ENCODE data around the gene UBR3.

Gene UBR3

GRCh38 chr2:170095380-170095779 is 268.1 kb downstream of the UBR3 start:
- no peak for TF ChIP-seq ZFX (IDR thresholded peaks at IDR 0.05)
- H3K27ac ChIP-seq = no peak overlapping the region

- TF ChIP-seq CTCF (conservative IDR thresholded peaks at IDR 0.05) (no peak), ZFX (IDR thresholded peaks at IDR 0.05) (no peak)
- no peak overlapping the region for H3K27ac ChIP-seq
These were observed 271.5 kb downstream of the UBR3 start for GRCh38 chr2:170098626-170099312.

DNA sequence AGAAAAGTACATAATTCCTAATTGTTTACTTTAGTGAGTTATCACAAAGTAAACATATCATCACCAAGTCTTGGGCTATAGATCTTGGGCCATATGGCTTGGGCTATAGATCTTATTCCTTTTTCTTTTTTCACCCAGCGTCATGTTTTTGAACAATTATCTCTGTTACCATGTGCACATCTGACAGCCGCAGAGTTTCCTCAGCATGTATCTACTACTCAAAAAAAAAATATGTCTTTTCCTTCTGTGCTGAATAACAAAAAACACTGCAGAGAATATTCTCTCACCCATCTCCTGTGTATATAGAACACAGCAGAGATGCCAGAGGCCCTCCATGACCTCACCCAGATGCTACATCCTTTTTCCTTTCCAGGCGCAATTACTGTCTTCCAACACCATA is 274.5 kb downstream of the UBR3 start:
- TF ChIP-seq ZFX (IDR thresholded peaks at IDR 0.05) (no peak), CTCF (conservative IDR thresholded peaks at IDR 0.05) (no peak)
- H3K27ac ChIP-seq = no peak overlapping the region

- H3K27ac ChIP-seq = no peak overlapping the region
- TF ChIP-seq CTCF (conservative IDR thresholded peaks at IDR 0.05) (no peak), ZFX (IDR thresholded peaks at IDR 0.05) (no peak)
These were observed 279.0 kb downstream of the UBR3 start for GRCh38 chr2:170106102-170106840.

DNA sequence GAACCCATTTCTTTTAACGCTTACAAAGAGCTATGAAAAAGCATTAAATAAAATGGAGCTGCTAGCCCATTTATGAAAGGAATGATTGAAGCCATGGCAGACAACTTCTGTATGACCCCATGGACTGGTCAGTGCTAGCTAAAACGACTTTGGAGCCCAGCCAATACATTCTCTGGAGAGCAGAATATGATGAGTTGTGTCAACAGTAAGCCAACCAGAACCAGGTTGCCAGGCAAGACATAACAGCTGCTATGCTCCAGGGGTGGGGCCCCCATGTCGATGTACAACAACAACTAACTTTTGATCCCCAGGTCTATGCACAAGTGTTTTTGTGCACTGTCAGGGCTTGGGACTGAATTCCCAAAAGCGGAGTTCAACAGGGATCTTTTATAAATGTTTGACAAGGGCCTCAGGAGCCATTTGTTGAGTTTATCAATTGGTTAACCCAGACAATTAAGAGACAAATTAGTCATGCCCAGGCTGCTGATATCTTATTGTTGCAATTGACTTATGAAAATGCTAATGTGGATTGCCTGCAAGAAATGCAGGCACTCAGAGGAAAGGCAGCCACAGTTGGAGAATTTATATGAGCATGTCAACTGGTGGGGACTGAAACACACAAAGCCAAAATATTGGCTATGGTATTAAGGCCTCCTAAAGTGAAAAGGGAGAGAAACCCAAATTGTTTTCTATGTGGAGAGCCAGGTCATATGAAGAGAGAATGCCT is 286.1 kb downstream of the UBR3 start:
- H3K27ac ChIP-seq = no peak overlapping the region
- TF ChIP-seq CTCF (conservative IDR thresholded peaks at IDR 0.05) (no peak), ZFX (IDR thresholded peaks at IDR 0.05) (no peak)

- H3K27ac ChIP-seq = no peak overlapping the region
- no peak for TF ChIP-seq CTCF (conservative IDR thresholded peaks at IDR 0.05)
- TF ChIP-seq ZFX (IDR thresholded peaks at IDR 0.05) = no peak
These were observed 288.4 kb downstream of the UBR3 start for GRCh38 chr2:170115501-170116229.

DNA sequence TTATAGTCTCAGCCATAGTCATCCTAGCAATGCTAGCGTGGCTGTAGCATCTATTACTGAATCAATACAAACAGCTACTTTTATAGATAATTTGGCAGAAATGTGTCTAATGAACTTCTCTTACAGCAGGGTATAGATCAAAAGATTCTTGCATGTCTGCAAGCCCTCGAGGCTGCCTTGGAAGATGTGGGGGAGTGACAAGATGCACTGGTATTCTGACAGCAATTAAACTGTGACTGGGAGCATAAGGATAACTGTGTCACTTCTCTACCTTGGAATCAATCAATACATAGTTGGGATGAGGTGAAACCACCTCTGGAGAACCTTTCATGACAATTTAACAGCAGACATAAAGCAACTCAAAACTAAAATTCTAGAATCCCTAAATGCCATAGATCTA is 291.4 kb downstream of the UBR3 start:
- peak overlapping the region; percentile 83; the same call in 1 of the 2 replicates for H3K27ac ChIP-seq
- TF ChIP-seq CTCF (conservative IDR thresholded peaks at IDR 0.05) (no peak), ZFX (IDR thresholded peaks at IDR 0.05) (no peak)

DNA sequence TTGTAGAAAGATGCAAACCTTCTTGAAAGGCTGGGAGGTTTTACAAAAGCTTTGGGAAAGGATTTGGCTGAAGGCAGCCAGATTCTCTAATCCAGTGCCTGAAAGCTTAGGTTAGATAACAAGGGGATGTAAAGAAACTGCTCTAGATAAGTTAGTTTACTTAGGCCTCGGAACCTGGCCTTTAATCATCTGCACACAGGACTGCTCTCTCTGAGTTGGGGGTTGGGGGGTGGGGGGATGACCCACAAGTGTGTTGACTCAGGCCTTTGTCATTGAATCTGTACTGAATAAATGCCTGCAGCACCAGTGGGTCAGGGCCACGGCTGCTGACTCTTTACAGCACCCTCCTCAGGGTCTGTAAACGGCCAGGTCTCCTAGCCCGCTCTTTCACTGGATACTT is 292.1 kb downstream of the UBR3 start:
- peak overlapping the region; percentile 83 for H3K27ac ChIP-seq

Data from C4-2B (cell line).